Heart left ventricle (tissue), 16 donors: ENCODE results near the gene OR2H2. TPM values are rescaled to one million over a fixed set of nuclear protein-coding genes. Genes with fewer than 3 reads are reported as not detected.

Experiments used
- ATAC-seq, 4 donors: fragments of 200-7000 bp; cut with Tn5 transposase; one replicate each; pipeline ENCODE4 v1.9.1; 2020 to 2022; ENCODE audit warnings: moderate library complexity in 4 of 4, mild to moderate bottlenecking in 3 of 4, moderate number of reproducible peaks in 1 of 4
- DNase-seq, 5 donors: peaks; one replicate each; pipeline ENCODE4 v3.0.0-alpha.2; 2020
- H3K27ac ChIP-seq, 12 donors: fragments of 200-600 bp; sonication (generic) in 4 of 12; one replicate each; pipeline versions ENCODE4 v1.5.0 to v1.8.0; 2016 to 2022; ENCODE audit warnings: mild to moderate bottlenecking in 2 of 12
- H3K27me3 ChIP-seq, 9 donors: fragments of 200-600 bp; sonication (generic) in 2 of 9; one replicate each; pipeline versions ENCODE4 v1.5.1 to v1.8.0; 2016 to 2022; ENCODE audit warnings: mild to moderate bottlenecking in 3 of 9
- H3K36me3 ChIP-seq, 9 donors: fragments of 200-600 bp; sonication (generic) in 2 of 9; one replicate each; pipeline versions ENCODE4 v1.5.0 to v1.8.0; 2018 to 2022; ENCODE audit warnings: mild to moderate bottlenecking in 2 of 9
- H3K4me1 ChIP-seq, 12 donors: fragments of 200-600 bp; sonication (generic) in 4 of 12; one replicate each; pipeline versions ENCODE4 v1.5.0 to v1.8.0; 2016 to 2022; ENCODE audit warnings: mild to moderate bottlenecking in 3 of 12
- H3K4me3 ChIP-seq, 12 donors: fragments of 200-600 bp; sonication (generic) in 4 of 12; one replicate each; pipeline versions ENCODE4 v1.5.0 to v1.8.0; 2017 to 2022; ENCODE audit warnings: mild to moderate bottlenecking in 9 of 12, moderate library complexity in 4 of 12
- H3K9me3 ChIP-seq, 12 donors: fragments of 200-600 bp; sonication (generic) in 4 of 12; one replicate each; pipeline versions ENCODE4 v1.5.0 to v1.8.0; 2016 to 2022; ENCODE audit warnings: mild to moderate bottlenecking in 1 of 12
- CTCF ChIP-seq, 12 donors: fragments of 200-600 bp; sonication (generic) in 4 of 12; IDR thresholded peaks; one replicate each; pipeline versions ENCODE4 v1.5.0 to v1.8.0; 2018 to 2022; ENCODE audit warnings: antibody characterized with exemption in 12 of 12, mild to moderate bottlenecking in 5 of 12
- POLR2A ChIP-seq, 2 donors: fragments of 450-650 bp; IDR thresholded peaks; one replicate each; pipeline ENCODE4 v1.6.1; 2017; ENCODE audit warnings: antibody characterized with exemption in 2 of 2, mild to moderate bottlenecking in 2 of 2, moderate library complexity in 2 of 2
- WGBS, 4 donors: extraction: QIAGEN DNeasy Blood & Tissue Kit in 2 of 4; methylation state at CpG; one replicate each; pipeline versions ENCODE4 v1.1.5 to v1.1.7; 2013 to 2018; 5-methylcytosine and 5-hydroxymethylcytosine counted together
- intact Hi-C, 10 donors: fragments of 100-400 bp; cut with DNase I; formaldehyde crosslinking; loops; one replicate each; pipeline versions ENCODE4 v1.11.1 to v1.14.2; 2022
- polyA plus RNA-seq, 2 donors: library from polyadenylated mRNA; stranded (reverse); fragments of 200-250 nt; gene quantifications; one replicate each; pipeline ENCODE4 v1.2.3, GENCODE V29; 2013
- total RNA-seq, 9 donors: library from RNA; depleted of rRNA in 2 of 9; stranded (reverse); fragments of >200 nt in 2 of 9; fragmentation: NEBNext Ultra II Directional in 3 of 9; extraction: Animal tissue kit (Norgen Biotek cat#: 25700) in 3 of 9; gene quantifications; one replicate each; pipeline versions ENCODE4 v1.1.0 to v1.2.4, GENCODE V29; 2016 to 2023
- donor health status: ischemic (EF 13 %, LVEDD 7.1; RV severe dilation, severe dysfunction).
- donor health status: healthy with polysubstance abuse.
- donor health status: DM: no; HTN: yes; CAD: no.
- donor health status: DM: no; HTN: no; CAD: no.
- donor health status: ischemic (EF 25% LVEDD 6.9; RV normal size, moderate dysfunction).
- donor health status: ischemic (EF 25% LVEDD 5.7; RV mildly dilated, moderate dysfunction).
- donor health status: healthy.
- donor health status: DM: yes; HTN: yes; CAD: no.
- donor health status: ischemic (EF 35%, LVEDD 5.7; RV mildly dilated, moderate dysfunction).
- donor health status: nonischemic (EF 11% LVEDD 7.7; RV severe dilation, severe dysfunction).
- donor health status: DM: yes; HTN: yes; CAD: no.
- donor health status: PGD.
- donor health status: ischemic (EF 29% LVEDD 5.4; RV normal size, mild dysfunction).
- donor health status: nonischemic (EF 23%, LVEDD 6.1; RV moderate dilation, normal function).

OR2H2 gene
- total and polyA plus RNA-seq, 11 donors = not detected

GRCh38 chr6:29553268-29554057, 31.5 kb upstream of the OR2H2 start:
- TF ChIP-seq POLR2A (IDR thresholded peaks at IDR 0.05) (no peak), CTCF (IDR thresholded peaks at IDR 0.05) (peak in 2 of 12 donors; percentile 12 to 13)
- Histone ChIP-seq H3K4me1 (peaks cover 0 to 18% (median 13%) of the 10 kb centered on the region in 12 donors), H3K27ac (peak overlapping the region in 1 of 12 donors; percentile 17), H3K27me3 (peaks cover 5 to 54% (median 35%) of the 10 kb centered on the region in 9 donors), H3K9me3 (no peaks in the 10 kb centered on the region), H3K4me3 (peak overlapping the region; percentile 16 to 57 (median 43)), H3K36me3 (no peaks in the 10 kb centered on the region)
- ATAC-seq (peak; percentile 37 to 94 (median 74)), DNase-seq (peak; percentile 31 to 83 (median 63))
- 1 to 5% (median 2%) methylated on average over 57 to 83 of the region's 83 CpGs for WGBS, 4 donors
- intact Hi-C loops = no loop called here

GRCh38 chr6:29554764-29555163, 30.2 kb upstream of the OR2H2 start:
- H3K27ac ChIP-seq = no peak overlapping the region
- no peaks in the 10 kb centered on the region for H3K36me3 ChIP-seq
- 77 to 89% (median 85%) methylated on average over 5 of the region's 5 CpGs for WGBS, 4 donors
- peaks cover 5 to 62% (median 35%) of the 10 kb centered on the region in 9 donors for H3K27me3 ChIP-seq
- no peaks in the 10 kb centered on the region for H3K9me3 ChIP-seq
- peaks cover 0 to 18% (median 13%) of the 10 kb centered on the region in 12 donors for H3K4me1 ChIP-seq
- TF ChIP-seq CTCF (IDR thresholded peaks at IDR 0.05) = no peak
- TF ChIP-seq POLR2A (IDR thresholded peaks at IDR 0.05) = no peak
- ATAC-seq = no peak
- no peak for DNase-seq
- no peak overlapping the region for H3K4me3 ChIP-seq
- intact Hi-C loops = no loop called here

- Histone ChIP-seq H3K4me3 (peak overlapping the region in 1 of 12 donors; percentile 27), H3K36me3 (no peaks in the 10 kb centered on the region), H3K4me1 (peaks cover 0 to 18% (median 13%) of the 10 kb centered on the region in 12 donors), H3K27ac (no peak overlapping the region), H3K27me3 (peaks cover 5 to 78% (median 39%) of the 10 kb centered on the region in 9 donors), H3K9me3 (no peaks in the 10 kb centered on the region)
- TF ChIP-seq POLR2A (IDR thresholded peaks at IDR 0.05) (no peak), CTCF (IDR thresholded peaks at IDR 0.05) (no peak)
- intact Hi-C loops = no loop called here
- no peak for ATAC-seq
- no peak for DNase-seq
These were observed 27.6 kb upstream of the OR2H2 start for GRCh38 chr6:29557320-29557719.

GRCh38 chr6:29558439-29559079, 26.4 kb upstream of the OR2H2 start:
- Histone ChIP-seq H3K27ac (no peak overlapping the region), H3K36me3 (no peaks in the 10 kb centered on the region), H3K4me1 (peaks cover 0 to 7% (median 5%) of the 10 kb centered on the region in 12 donors), H3K27me3 (peaks cover 5 to 81% (median 37%) of the 10 kb centered on the region in 9 donors), H3K4me3 (peak overlapping the region in 1 of 12 donors; percentile 27), H3K9me3 (no peaks in the 10 kb centered on the region)
- 83 to 91% (median 87%) methylated on average over 22 of the region's 22 CpGs for WGBS, 4 donors
- no peak for DNase-seq
- ATAC-seq = no peak
- intact Hi-C loops = no loop called here
- TF ChIP-seq POLR2A (IDR thresholded peaks at IDR 0.05) = no peak
- no peak for TF ChIP-seq CTCF (IDR thresholded peaks at IDR 0.05)
